HepG2 (cell line): ENCODE measurements around the gene LENG1.

Source experiments
- HNRNPK ChIP-seq: fragments of 200-400 bp; formaldehyde crosslinking; IDR thresholded peaks from 2 replicates; pipeline ENCODE4 v1.6.1; 2018; ENCODE audit warnings: low read length, low read depth, moderate library complexity, mild to moderate bottlenecking; ENCODE audit not compliant: poor library complexity, severe bottlenecking
- ISX ChIP-seq: sonication (generic); formaldehyde crosslinking; conservative IDR thresholded peaks from 2 replicates; pipeline ENCODE4 v1.5.0; 2020; ENCODE audit warnings: missing genetic modification reagents
- PAF1 ChIP-seq: IDR thresholded peaks from 2 replicates; pipeline ENCODE4 v1.6.1; 2016; ENCODE audit warnings: missing genetic modification reagents, missing compliant biosample characterization
- POLR2A ChIP-seq, 2 experiments: IDR thresholded peaks; 2 replicates each; pipeline ENCODE4 v1.6.1; 2011; ENCODE audit warnings: low read depth in 2 of 2, low read length in 2 of 2, mild to moderate bottlenecking in 1 of 2, moderate library complexity in 1 of 2; ENCODE audit not compliant: insufficient read depth in 1 of 2
- SNRNP70 ChIP-seq: fragments of 200-400 bp; formaldehyde crosslinking; IDR thresholded peaks from 2 replicates; pipeline ENCODE4 v1.6.1; 2017; ENCODE audit warnings: mild to moderate bottlenecking, low read depth, low read length, moderate library complexity
- TF ChIP-seq, protein P1 (sequence below): sonication (generic); formaldehyde crosslinking; IDR thresholded peaks from 2 replicates; pipeline ENCODE4 v1.5.0; 2020; ENCODE audit warnings: mild to moderate bottlenecking, missing genetic modification reagents, moderate library complexity
- TF ChIP-seq, protein P2 (sequence below), 2 experiments: sonication (generic) in 1 of 2; formaldehyde crosslinking in 1 of 2; IDR thresholded peaks; 2 replicates each; pipeline versions ENCODE4 v1.5.1 to v1.6.1; 2011 to 2020; ENCODE audit warnings: borderline replicate concordance in 1 of 2, low read depth in 1 of 2, low read length in 1 of 2, mild to moderate bottlenecking in 1 of 2, missing genetic modification reagents in 1 of 2, moderate library complexity in 1 of 2

DNA sequence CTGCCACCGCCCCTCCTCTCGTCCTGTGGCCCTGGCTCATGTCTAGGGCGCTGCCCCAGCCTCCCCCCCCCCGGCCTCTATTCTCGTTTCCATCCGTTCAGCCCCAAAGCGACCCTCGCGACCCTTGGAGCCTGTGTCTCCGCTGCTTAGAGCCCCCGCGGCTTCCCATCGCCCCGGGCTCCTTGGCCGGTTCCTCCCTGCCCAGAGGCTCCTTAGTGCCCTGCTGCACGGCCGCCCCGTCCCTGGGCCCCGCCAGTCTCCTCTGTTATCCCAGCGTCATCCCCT, 31.1 kb downstream of the LENG1 start:
- TF ChIP-seq, protein P1, sequence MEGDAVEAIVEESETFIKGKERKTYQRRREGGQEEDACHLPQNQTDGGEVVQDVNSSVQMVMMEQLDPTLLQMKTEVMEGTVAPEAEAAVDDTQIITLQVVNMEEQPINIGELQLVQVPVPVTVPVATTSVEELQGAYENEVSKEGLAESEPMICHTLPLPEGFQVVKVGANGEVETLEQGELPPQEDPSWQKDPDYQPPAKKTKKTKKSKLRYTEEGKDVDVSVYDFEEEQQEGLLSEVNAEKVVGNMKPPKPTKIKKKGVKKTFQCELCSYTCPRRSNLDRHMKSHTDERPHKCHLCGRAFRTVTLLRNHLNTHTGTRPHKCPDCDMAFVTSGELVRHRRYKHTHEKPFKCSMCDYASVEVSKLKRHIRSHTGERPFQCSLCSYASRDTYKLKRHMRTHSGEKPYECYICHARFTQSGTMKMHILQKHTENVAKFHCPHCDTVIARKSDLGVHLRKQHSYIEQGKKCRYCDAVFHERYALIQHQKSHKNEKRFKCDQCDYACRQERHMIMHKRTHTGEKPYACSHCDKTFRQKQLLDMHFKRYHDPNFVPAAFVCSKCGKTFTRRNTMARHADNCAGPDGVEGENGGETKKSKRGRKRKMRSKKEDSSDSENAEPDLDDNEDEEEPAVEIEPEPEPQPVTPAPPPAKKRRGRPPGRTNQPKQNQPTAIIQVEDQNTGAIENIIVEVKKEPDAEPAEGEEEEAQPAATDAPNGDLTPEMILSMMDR (CRISPR knock-in tag), result no peak
- TF ChIP-seq SNRNP70 (no peak), PAF1 (CRISPR knock-in tag) (no peak), HNRNPK (no peak), POLR2A (IDR thresholded peaks at IDR 0.05; ENCODE audit: insufficient read depth in 1 of 2, low read depth in 2 of 2, low read length in 2 of 2) (no peak), ISX (CRISPR knock-in tag) (no peak)
- TF ChIP-seq, protein P2, sequence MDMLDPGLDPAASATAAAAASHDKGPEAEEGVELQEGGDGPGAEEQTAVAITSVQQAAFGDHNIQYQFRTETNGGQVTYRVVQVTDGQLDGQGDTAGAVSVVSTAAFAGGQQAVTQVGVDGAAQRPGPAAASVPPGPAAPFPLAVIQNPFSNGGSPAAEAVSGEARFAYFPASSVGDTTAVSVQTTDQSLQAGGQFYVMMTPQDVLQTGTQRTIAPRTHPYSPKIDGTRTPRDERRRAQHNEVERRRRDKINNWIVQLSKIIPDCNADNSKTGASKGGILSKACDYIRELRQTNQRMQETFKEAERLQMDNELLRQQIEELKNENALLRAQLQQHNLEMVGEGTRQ (IDR thresholded peaks at IDR 0.05; ENCODE audit: low read depth, low read length), result no peak
- TF ChIP-seq, protein P2 (CRISPR knock-in tag; IDR thresholded peaks at IDR 0.05; ENCODE audit: borderline replicate concordance), result no peak
